Myometrial cell (primary cell): ENCODE data around the gene KRTAP3-1. TPM values are rescaled to one million over a fixed set of nuclear protein-coding genes. Genes with fewer than 3 reads are reported as not detected.

Experiments used
- total RNA-seq: library from RNA; depleted of rRNA; stranded (reverse); fragments of >200 nt; gene quantifications from 2 replicates; pipeline ENCODE4 v1.2.3, GENCODE V29; 2015

Gene KRTAP3-1
- total RNA-seq, result not detected in 2 replicates

GRCh38 chr17:41008811-41009210 is at the start of gene KRTAP3-1:
TSS of gene KRTAP3-1 (minus strand) at chr17:41009128. CDS start at chr17:41009074, 54 bp downstream.

GRCh38 chr17:41055130-41055529 is 46.2 kb upstream of the KRTAP3-1 start, which contains the start of gene KRTAP2-2:
TSS of gene KRTAP2-2 (minus strand) at chr17:41055230. CDS start at chr17:41055211, 19 bp downstream.

GRCh38 chr17:41046735-41047465 is 38.0 kb upstream of the KRTAP3-1 start, which contains the start of gene KRTAP2-1:
TSS of gene KRTAP2-1 (minus strand) at chr17:41047316. CDS start at chr17:41047267, 49 bp downstream.

GRCh38 chr17:41040783-41041571 is 32.0 kb upstream of the KRTAP3-1 start, which contains the start of gene KRTAP1-1:
TSS of gene KRTAP1-1 (minus strand) at chr17:41041450. CDS start at chr17:41041397, 53 bp downstream.

GRCh38 chr17:41034346-41034935 is 25.5 kb upstream of the KRTAP3-1 start, which contains the start of gene KRTAP1-3:
TSS of gene KRTAP1-3 (minus strand) at chr17:41034874. CDS start at chr17:41034821, 53 bp downstream.

DNA sequence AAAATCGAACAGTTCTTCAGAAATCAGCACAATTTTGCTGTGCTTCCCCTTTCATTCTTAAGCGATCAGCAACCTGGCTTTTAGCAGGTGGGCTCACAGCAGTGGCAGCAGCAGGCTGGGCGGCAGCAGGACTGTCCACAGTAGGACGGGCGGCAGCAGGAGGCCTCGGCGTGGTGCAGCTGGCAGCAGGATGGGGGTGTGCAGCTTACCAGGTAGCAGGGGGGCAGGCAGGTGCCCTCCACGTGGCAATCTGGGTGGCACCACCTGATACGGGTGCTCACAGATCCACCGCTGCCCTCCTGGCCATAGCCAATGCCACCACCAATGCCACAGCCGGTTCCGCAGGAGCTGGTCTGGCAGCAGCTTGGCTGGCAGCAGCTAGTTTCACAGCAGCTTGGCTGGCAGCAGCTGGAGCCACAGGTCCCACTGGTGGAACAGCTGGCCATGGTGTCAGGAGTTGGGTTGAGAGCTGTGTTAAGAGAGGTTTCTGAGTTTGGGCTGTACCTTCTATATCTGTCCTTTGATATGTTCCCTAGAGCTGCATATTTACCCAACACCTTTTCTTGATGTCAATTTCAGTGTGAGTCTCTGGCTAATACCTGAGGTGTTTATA is 20.8 kb upstream of the KRTAP3-1 start, which contains the start of gene KRTAP1-4:
Gene KRTAP1-4, minus strand, starts transcription at position 563 of the 613 bp plus-strand sequence. Its CDS starts 117 bp downstream, at position 446.

DNA sequence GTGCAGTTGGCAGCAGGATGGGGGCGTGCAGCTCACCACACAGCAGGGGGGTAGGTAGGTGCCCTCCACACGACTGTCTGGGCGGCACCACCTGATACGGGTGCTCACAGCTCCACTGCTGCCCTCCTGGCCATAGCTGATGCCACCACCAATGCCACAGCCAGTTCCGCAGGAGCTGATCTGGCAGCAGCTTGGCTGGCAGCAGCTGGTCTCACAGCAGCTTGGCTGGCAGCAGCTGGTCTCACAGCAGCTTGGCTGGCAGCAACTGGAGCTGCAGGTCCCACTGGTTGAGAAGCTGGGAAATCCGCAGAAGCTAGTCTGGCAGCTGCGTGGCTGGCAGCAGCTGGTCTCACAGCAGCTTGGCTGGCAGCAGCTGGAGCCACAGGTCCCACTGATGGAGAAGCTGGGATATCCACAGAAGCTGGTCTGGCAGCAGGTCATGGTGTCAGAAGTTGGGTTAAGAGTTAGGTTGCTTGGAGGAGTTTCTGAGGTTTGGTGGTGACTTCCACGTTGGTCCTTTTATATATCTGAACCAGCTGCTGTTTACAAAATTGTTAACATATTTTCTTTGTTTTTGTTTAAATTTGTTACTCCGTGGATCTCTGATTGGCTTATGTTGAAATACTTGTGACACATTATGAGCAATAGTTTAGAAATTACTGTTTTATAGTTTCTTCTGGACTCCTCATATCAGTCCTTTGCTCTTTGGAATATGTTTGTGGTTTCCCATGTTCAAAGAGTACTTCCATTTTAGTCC is 18.0 kb upstream of the KRTAP3-1 start, which contains the start of gene KRTAP1-5:
Gene KRTAP1-5, minus strand, starts transcription at position 494 of the 757 bp plus-strand sequence. Its CDS starts 53 bp downstream, at position 441.

DNA sequence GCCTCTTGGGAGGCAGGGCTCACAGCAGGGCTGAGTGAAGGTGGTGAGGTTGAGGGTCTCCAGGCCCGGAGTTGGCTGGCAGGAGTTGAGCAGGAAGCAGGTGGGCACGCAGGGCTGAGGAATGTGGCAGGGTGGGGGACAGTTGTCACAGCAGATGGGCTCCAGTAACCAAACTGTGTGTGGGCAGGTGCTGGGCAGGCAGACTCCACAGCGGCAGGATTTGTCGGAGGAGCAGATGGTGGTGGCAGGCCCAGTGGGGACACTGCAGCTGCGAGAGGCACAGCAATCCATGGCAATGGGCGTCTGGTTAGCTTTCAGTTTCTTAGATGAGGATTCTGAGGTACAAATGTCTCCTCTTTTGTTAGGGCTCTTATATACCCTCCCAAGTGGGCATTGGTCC is 9.4 kb downstream of the KRTAP3-1 start, which contains the start of gene KRTAP3-2:
Gene KRTAP3-2, minus strand, starts transcription at position 344 of the 400 bp plus-strand sequence. Its CDS starts 53 bp downstream, at position 291.

GRCh38 chr17:40993839-40994238 is 15.1 kb downstream of the KRTAP3-1 start, which contains the start of gene KRTAP3-3:
TSS of gene KRTAP3-3 (minus strand) at chr17:40994164. CDS start at chr17:40994097, 67 bp downstream.

DNA sequence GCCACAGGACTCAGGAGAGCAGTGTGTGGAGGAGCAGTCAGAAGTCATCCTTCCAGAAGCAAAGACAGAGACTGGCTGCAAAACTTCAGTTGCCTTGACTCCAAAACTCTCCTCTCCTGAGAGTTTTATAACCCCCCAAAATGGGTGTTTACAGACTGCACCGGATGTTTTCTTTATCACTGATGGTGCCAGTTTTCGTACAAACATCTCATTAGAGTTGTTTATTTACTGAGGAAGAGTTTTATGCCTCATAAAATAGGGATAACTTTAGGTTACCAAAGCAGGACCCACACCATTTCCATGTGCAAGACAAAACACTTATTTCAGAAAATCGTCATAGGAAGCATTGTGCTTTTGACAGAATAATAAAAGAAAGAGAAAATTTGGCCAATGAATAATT is 24.7 kb downstream of the KRTAP3-1 start, which contains the start of gene KRT40:
Gene KRT40, minus strand, starts transcription at position 101 of the 400 bp plus-strand sequence. Its CDS starts 53 bp downstream, at position 48.

DNA sequence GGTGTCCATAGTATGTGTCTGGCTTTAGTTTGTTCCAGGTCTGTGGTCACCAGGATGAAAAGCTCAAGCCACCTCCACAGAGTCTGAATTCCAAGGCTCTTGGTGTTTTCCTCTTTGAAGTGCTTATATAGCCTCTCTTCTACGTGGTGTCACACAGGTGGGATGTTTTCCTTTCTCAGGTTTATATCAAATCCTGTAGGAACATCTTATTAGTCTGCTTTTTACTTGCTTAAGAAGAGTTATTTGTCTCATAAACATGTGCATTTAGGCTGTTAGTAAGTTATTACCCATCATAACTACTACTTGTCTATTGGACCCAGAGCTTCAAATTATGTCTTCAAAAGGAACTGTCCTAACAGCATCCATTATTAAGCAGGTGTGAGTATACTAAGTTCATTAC is 42.1 kb downstream of the KRTAP3-1 start, which contains the start of gene KRT39:
Gene KRT39, minus strand, starts transcription at position 101 of the 400 bp plus-strand sequence. Its CDS starts 92 bp downstream, at position 9.

Other genes with a start within 250 kb of the KRTAP3-1 start
- gene KRT26, start 236.9 kb downstream of the KRTAP3-1 start, total RNA-seq, result not detected in 2 replicates
- not detected in 2 replicates for gene KRT27, start 226.6 kb downstream of the KRTAP3-1 start, total RNA-seq
- gene KRT28, start 209.2 kb downstream of the KRTAP3-1 start, total RNA-seq, result not detected in 2 replicates
- 14.4 and 20.9 TPM in 2 replicates for gene KRT10, start 186.5 kb downstream of the KRTAP3-1 start, total RNA-seq
- under 0.01 TPM in 1 of 2 replicates, not detected in the other for gene KRT12, start 141.9 kb downstream of the KRTAP3-1 start, total RNA-seq
- not detected in 2 replicates for gene KRT20, start 123.9 kb downstream of the KRTAP3-1 start, total RNA-seq
- 3.5 and 4.3 TPM in 2 replicates for gene KRT23, start 71.5 kb downstream of the KRTAP3-1 start, total RNA-seq
- not detected in 2 replicates for gene KRT39, start 42.2 kb downstream of the KRTAP3-1 start, total RNA-seq
- not detected in 2 replicates for gene KRT40, start 24.8 kb downstream of the KRTAP3-1 start, total RNA-seq
- gene KRTAP3-3, start 15.0 kb downstream of the KRTAP3-1 start, total RNA-seq, result not detected in 2 replicates
- gene KRTAP3-2, start 9.2 kb downstream of the KRTAP3-1 start, total RNA-seq, result not detected in 2 replicates
- 15.4 and 18.2 TPM in 2 replicates for gene KRTAP1-5, start 18.1 kb upstream of the KRTAP3-1 start, total RNA-seq
- not detected in 2 replicates for gene KRTAP1-4, start 21.1 kb upstream of the KRTAP3-1 start, total RNA-seq
- not detected in 2 replicates for gene KRTAP1-3, start 25.7 kb upstream of the KRTAP3-1 start, total RNA-seq
- gene KRTAP1-1, start 32.3 kb upstream of the KRTAP3-1 start, total RNA-seq, result 0.35 TPM in 1 of 2 replicates, not detected in the other
- gene KRTAP2-1, start 38.2 kb upstream of the KRTAP3-1 start, total RNA-seq, result not detected in 2 replicates
- gene KRTAP2-2, start 46.1 kb upstream of the KRTAP3-1 start, total RNA-seq, result not detected in 2 replicates
- 0.89 TPM in 1 of 2 replicates, not detected in the other for gene KRTAP2-3, start 51.0 kb upstream of the KRTAP3-1 start, total RNA-seq
- gene KRTAP2-4, start 56.8 kb upstream of the KRTAP3-1 start, total RNA-seq, result not detected in 2 replicates
- gene KRTAP4-7, start 75.0 kb upstream of the KRTAP3-1 start, total RNA-seq, result not detected in 2 replicates
- not detected in 2 replicates for gene KRTAP4-8, start 89.0 kb upstream of the KRTAP3-1 start, total RNA-seq
- not detected in 2 replicates for gene KRTAP4-16, start 93.1 kb upstream of the KRTAP3-1 start, total RNA-seq
- not detected in 2 replicates for gene KRTAP4-9, start 96.3 kb upstream of the KRTAP3-1 start, total RNA-seq
- not detected in 2 replicates for gene KRTAP4-11, start 109.2 kb upstream of the KRTAP3-1 start, total RNA-seq
- gene KRTAP4-12, start 115.1 kb upstream of the KRTAP3-1 start, total RNA-seq, result not detected in 2 replicates
- not detected in 2 replicates for gene KRTAP4-6, start 131.4 kb upstream of the KRTAP3-1 start, total RNA-seq
- not detected in 2 replicates for gene KRTAP4-5, start 140.7 kb upstream of the KRTAP3-1 start, total RNA-seq
- not detected in 2 replicates for gene KRTAP4-4, start 151.6 kb upstream of the KRTAP3-1 start, total RNA-seq
- gene KRTAP4-3, start 159.1 kb upstream of the KRTAP3-1 start, total RNA-seq, result not detected in 2 replicates
- not detected in 2 replicates for gene KRTAP4-2, start 169.1 kb upstream of the KRTAP3-1 start, total RNA-seq
- not detected in 2 replicates for gene KRTAP4-1, start 175.8 kb upstream of the KRTAP3-1 start, total RNA-seq
- not detected in 2 replicates for gene KRTAP9-1, start 180.8 kb upstream of the KRTAP3-1 start, total RNA-seq
- gene KRTAP9-2, start 217.5 kb upstream of the KRTAP3-1 start, total RNA-seq, result not detected in 2 replicates
- gene KRTAP9-3, start 223.3 kb upstream of the KRTAP3-1 start, total RNA-seq, result not detected in 2 replicates
- not detected in 2 replicates for gene KRTAP9-8, start 228.9 kb upstream of the KRTAP3-1 start, total RNA-seq
- not detected in 2 replicates for gene KRTAP9-4, start 240.6 kb upstream of the KRTAP3-1 start, total RNA-seq
- gene KRTAP9-9, start 246.3 kb upstream of the KRTAP3-1 start, total RNA-seq, result not detected in 2 replicates